HEK293T (cell line): Measurements from ENCODE around the gene RPTOR.

Experiments used
- ARNT ChIP-seq: fragments of 450-650 bp; IDR thresholded peaks from 2 replicates; pipeline ENCODE4 v1.6.1; 2017; ENCODE audit warnings: mild to moderate bottlenecking
- FOXA1 ChIP-seq: fragments of 450-650 bp; IDR thresholded peaks from 2 replicates; pipeline ENCODE4 v1.6.1; 2016; ENCODE audit warnings: mild to moderate bottlenecking
- NFRKB ChIP-seq: fragments of 450-650 bp; IDR thresholded peaks from 2 replicates; pipeline ENCODE4 v1.6.1; 2016; ENCODE audit warnings: mild to moderate bottlenecking, moderate library complexity
- SUZ12 ChIP-seq: fragments of 450-650 bp; IDR thresholded peaks from 2 replicates; pipeline ENCODE4 v1.6.1; 2016; ENCODE audit warnings: mild to moderate bottlenecking

GRCh38 chr17:80970044-80970761, 425.6 kb downstream of the RPTOR start:
- TF ChIP-seq NFRKB, result no peak
- TF ChIP-seq ARNT, result no peak
- no peak for TF ChIP-seq SUZ12
- TF ChIP-seq FOXA1, result no peak
